Measurements from ENCODE around the gene FBXL19. TPM values are rescaled to one million over a fixed set of nuclear protein-coding genes. Genes with fewer than 3 reads are reported as not detected.

Gene FBXL19
- total RNA-seq, 1 donor from 2014 or later, result 19.2 TPM

DNA sequence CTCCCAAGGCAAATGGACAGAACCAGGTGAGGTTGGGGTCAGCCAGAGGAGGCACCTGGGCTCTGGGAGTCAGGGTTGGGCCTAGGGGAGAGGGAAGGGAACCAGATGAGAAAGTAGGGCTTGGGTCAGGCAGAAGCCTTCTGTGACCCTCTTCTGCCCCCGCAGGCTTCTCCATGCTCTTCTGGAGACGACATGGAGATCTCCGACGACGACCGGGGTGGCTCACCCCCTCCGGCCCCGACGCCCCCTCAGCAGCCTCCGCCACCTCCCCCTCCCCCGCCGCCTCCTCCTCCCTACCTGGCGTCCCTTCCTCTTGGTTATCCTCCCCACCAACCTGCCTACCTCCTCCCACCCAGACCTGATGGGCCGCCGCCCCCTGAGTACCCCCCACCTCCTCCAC is 42.1 kb downstream of the FBXL19 start:
- ATAC-seq, result no peak

DNA sequence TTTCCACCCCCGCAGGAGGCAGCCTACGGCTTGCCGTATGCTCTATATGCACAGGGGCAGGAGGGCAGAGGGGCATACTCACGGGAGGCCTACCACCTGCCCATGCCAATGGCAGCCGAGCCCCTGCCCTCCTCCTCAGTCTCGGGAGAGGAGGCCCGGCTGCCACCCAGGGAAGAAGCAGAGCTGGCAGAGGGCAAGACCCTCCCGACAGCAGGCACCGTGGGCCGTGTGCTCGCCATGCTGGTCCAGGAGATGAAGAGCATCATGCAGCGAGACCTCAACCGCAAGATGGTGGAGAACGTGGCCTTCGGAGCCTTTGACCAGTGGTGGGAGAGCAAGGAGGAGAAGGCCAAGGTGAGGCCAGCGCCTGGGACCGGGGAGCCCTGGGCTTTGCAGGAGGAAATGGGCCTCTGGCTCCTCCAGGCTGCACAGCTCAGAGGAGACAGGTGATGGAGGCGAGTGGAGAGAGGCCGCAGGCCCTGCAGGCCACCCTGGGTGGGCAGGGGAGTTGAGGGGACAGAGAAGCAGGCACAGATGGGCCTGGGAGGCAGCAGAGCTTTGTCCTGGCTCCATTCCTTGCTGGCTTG is 42.8 kb downstream of the FBXL19 start:
- ATAC-seq, result no peak

DNA sequence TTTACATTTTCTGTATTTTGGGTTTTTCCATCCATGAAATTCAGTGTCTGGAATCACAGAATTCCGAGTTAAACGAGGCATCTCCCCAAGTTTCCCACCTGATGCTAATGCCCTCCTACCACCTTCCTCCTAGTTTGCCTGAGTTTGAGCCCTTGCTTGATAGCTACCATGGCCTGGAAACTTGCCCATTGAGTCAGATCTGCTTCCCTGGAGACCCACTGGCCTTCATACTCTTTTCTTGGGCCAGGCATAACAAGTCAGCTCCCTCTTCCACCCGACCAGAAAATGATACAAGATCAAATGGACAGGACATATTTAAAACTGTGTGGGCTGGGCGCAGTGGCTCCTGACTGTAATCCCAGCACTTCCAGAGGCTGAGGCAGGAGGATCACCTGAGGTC is 44.4 kb downstream of the FBXL19 start:
- no peak for ATAC-seq

DNA sequence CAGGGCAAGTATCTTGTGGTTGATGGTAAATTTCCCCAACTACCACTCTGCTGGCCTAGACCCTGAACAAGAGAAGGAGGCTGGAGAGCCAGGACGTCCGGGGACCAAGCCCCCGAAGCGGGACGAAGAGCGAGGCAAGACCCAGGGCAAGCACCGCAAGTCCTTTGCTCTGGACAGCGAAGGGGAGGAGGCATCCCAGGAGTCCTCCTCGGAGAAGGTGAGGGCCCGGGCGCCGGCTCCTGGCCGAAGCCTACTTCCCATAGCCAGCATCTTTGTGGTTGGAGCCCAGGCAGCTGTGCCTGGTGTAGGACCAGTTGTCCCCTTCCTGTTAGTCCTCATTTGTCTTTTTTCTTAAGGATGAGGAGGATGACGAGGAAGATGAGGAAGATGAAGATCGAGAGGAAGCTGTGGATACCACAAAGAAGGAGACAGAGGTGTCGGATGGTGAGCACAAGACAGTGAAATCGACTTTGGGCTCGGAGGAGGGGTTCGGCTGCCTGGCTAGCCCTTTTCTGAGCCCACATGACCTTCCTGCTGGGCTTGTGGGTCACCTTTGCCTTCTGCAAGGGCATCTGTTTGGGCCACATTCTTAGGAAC is 46.0 kb downstream of the FBXL19 start:
- no peak for ATAC-seq

DNA sequence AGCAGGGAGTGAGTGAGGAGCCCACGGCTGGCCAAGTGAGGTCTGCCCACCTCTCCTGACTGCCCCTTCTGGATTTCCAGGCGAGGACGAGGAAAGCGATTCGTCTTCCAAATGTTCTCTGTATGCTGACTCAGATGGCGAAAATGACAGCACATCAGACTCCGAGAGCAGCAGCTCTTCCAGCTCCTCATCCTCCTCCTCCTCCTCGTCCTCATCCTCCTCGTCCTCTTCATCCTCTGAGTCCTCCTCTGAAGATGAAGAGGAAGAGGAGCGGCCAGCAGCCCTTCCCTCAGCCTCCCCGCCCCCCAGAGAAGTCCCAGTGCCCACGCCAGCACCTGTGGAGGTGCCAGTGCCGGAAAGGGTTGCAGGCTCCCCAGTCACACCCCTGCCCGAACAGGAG is 47.9 kb downstream of the FBXL19 start:
- no peak for ATAC-seq

DNA sequence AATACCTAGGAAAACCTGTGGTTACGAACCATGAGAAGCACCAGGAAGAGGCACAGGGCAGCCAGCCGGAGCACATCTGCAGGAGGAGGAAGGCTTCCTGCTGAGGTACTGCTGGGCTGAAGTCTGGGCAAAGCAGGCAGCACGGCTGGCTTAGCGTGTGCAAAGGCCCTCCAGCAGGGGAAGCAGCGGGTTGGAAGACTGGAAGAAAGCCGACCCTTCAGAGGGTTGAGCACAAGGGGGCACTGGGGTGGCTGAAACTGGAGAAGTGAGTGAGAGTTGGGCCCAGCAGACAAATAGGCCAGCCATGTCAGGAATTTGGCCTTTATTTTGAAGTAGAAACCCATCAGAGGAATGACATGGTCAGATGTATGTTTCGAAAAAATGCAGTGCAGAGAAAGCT is 49.5 kb downstream of the FBXL19 start:
- ATAC-seq, result no peak

DNA sequence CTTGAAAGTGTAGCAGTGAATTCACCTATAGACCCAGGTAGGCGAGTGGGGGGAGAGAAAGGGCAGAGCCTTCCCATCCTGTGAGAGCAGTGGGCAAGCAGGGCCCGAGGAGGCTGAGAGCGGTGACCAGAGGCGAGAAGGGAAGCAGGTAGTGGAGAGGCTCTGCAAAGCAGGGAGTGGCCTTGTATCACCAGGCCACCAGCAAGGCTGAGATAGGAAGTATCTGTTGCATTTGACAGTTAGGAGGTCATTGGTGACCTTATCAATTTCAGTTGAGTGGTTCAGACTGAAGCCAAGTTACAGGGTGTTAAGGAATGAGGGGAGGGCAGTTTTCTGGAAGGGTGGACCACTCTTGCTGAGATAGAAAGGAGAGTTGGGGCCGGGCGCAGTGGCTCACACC is 51.0 kb downstream of the FBXL19 start:
- ATAC-seq, result no peak

DNA sequence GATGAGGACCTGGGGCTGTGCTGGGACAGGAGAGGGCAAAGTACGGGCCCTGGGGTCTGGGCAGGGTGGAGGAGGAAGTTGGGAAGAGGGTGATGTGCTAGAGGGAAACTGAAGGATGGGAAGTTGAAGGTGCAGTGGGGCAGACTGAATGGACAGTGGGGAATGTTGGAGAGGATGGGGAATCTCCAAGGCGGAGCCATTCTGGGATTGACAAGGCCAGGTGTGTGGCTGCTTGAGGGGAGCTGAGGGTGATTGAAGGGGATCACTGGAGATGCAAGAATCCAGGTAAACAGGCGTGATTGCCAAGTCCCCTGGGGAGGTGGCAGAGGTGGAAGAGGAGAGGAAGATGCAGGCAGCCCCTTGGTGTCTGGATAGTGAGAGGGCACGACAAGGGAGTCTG is 53.1 kb downstream of the FBXL19 start:
- ATAC-seq, result no peak

DNA sequence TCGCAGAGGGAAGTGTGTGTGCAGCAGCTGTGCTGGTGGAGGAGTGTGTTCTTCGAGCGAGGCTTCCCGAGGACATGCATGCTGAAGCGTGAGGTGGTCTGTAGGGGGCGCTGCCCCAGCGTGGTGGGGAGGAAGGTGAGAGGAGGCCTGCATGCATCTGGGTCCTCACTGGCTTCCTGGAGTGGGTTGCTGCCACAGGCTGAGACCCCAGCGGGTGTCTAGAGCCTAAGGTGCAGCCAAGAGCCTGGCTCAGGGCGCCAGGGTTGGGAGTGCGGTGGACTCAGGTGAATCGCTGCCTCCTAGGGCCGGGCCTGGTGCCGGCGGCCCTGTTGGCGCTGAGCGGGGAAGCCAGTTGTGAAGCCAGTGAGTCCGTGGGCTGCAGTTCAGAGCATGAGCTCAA is 54.1 kb downstream of the FBXL19 start:
- peak; percentile 5 for ATAC-seq

DNA sequence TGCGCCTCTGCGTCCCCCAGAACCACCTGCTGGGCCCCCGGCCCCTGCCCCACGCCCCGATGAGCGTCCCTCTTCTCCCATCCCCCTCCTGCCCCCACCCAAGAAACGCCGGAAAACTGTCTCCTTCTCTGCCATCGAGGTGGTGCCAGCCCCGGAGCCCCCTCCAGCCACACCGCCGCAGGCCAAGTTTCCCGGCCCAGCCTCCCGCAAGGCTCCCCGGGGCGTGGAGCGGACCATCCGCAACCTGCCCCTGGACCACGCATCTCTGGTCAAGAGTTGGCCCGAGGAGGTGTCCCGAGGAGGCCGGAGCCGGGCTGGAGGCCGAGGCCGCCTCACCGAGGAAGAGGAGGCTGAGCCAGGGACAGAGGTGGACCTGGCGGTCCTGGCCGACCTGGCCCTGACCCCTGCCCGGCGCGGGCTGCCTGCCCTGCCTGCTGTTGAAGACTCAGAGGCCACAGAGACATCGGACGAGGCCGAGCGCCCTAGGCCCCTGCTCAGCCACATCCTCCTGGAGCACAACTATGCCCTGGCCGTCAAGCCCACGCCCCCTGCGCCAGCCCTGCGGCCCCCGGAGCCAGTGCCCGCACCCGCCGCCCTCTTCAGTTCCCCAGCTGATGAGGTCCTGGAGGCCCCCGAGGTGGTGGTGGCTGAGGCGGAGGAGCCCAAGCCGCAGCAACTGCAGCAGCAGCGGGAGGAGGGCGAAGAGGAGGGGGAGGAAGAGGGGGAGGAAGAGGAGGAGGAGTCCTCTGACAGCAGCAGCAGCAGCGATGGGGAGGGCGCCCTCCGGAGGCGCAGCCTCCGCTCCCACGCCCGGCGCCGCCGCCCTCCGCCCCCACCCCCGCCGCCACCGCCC is 56.0 kb downstream of the FBXL19 start:
- no peak for ATAC-seq

DNA sequence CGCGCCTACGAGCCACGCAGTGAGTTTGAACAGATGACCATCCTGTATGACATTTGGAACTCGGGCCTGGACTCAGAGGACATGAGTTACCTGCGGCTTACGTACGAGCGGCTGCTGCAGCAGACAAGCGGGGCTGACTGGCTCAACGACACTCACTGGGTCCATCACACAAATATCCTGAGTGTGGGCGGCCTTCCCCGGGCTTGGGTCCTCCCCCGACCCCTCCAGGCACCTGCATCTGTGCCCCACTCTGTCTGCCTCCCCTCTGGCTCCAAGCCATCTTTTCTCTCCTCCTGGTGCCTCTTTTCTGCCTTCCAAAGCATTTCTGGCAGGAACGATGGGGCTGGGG is 56.6 kb downstream of the FBXL19 start:
- ATAC-seq, result no peak

DNA sequence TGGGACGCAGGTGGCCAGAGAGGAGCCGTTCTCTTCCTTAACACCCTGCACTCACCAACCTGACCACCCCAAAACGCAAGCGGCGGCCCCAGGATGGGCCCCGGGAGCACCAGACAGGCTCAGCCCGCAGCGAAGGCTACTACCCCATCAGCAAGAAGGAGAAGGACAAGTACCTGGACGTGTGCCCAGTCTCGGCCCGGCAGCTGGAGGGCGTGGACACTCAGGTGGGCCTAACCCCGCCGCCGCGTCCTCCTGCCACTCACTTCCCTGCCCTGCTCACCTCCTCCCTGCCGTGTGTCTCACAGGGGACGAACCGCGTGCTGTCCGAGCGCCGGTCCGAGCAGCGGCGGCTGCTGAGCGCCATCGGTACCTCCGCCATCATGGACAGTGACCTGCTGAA is 57.1 kb downstream of the FBXL19 start:
- no peak for ATAC-seq

DNA sequence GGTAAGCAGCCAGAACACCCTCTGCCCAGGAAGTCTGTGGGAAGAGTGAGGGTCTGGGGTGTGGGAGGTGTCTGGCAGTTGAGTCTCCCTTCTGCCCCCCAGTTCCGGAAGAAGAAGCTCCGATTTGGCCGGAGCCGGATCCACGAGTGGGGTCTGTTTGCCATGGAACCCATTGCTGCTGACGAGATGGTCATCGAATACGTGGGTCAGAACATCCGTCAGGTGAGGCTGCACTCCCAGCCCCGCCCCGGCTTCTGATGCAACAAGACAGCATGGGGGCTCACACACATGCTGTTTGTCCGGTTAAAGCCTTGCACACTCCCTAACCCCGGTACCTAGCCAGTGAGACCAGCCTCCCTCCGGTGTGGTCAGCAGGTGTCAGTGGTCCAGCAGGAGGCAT is 57.6 kb downstream of the FBXL19 start:
- ATAC-seq, result no peak

DNA sequence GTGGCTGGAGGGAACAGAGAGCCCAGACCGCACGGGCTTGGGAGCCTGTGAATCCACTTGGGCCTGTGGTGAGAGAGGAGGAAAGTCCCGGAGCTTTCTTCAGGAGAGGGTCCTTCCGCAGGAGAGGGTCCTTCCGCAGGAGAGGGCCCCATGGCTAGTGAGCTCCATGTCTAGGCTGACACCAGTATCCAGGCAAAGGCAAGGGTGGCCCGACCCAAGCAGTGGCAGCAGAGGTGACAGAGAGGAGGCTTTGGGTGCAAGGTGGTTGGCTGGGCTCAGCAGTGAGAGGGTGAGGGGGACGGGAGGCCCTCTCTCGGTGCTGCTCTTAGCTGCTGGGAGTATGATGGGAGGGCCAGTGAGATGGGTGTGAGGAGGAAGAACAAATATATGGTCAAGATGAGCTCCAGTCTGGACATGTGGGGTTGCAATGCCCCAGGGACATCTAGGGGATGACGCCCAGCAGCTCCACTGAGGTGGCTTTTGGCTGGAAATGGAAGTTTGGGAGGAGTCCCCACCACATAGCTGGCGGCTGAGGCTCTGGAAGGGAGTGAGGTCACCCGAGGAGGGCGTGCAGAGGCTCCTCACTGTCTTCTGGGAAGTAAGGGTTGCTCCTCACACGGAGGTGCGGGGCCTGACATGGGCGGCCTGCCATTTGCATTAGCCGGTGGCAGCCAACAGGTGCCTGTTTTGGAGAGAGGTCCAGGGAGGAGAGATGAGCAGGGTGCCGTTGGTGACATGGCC is 59.3 kb downstream of the FBXL19 start:
- ATAC-seq, result no peak

DNA sequence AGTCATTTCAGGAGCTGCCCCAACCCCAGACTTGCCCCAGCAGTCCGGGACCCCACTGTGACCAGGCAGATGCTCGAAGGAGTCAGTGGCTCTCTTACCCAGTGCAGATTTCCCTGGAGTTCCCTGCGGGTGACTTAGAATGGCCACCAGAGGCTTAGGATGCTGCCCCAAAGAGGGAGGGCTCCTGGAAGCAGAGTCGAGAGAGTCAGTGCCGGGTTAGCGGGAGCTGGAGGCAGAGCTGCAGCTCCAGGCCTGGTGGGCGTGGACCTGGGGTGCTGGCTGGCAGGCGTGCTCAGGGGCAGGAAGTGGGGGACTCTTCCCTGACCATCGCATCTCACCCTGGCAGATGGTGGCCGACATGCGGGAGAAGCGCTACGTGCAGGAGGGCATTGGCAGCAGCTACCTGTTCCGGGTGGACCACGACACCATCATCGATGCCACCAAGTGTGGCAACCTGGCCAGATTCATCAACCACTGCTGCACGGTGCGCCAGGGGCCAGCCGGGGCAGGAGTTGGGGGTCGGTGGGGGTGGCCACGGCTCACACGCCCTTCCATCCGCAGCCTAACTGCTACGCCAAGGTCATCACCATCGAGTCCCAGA is 60.0 kb downstream of the FBXL19 start:
- ATAC-seq, result no peak

DNA sequence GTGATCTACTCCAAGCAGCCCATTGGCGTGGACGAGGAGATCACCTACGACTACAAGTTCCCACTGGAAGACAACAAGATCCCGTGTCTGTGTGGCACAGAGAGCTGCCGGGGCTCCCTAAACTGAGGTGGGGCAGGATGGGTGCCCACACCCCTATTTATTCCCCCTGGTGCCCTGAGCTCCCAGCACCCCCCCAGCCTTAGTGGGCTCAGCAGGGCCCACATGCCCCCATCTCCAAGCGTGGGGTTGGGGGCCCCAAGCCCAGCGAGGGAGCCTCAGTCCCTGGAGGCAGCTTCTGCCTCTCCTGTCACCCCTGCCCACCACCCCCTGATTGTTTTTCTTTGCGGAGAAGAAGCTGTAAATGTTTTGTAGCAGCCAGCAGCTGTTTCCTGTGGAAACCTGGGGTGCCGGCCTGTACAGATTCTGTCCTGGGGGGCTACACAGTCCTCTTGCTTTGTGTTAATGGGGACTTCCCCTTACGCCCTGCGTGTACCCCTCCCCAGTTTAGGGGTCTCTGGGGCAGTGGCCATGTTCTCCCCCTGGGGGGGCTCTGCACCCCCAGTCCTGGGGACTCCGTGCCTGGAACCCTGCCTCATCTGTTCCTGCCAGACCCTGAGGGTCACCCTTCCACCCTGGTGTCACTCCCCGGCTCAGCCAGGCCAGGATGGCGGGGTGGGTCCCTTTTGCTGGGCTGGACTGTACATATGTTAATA is 60.7 kb downstream of the FBXL19 start:
- ATAC-seq, result no peak

DNA sequence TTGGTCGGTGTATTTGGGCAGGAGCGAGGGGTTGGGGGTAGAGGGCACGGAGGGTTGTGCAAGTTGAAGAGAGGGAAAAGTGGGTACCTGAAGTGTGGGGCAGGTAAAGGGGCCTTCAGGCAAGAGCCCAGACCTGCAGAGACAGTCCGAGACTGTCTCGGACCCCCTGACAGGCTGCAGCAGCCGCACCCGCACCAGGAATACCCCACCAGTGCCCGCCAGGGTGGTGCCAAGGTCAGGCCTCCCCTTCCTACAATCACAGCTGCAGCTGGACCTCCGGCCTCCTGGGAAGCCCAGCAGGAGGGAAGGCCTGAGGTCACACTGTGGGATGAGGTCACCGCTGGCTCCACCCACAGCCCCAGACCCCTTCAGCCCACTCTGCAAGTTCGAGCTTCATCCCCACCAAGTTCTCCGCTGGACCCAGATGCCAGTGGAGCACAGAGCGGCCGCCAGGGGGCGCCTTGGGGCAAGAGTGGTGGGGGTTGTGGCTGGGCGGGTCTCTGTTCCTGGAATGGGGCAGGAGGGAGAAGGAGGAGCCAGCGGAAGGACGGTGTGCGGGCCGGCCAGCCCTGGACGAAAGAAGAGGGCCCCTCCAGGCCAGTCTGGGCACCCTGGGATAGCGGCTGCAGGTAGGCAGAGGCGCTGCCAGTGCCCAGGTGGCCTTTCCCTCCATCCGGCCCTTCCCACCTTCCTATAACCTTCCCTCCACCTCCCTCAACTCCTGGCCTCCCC is 61.5 kb downstream of the FBXL19 start, which contains the start of gene HSD3B7:
TSS of gene HSD3B7 (plus strand) at position 539 of the 732 bp plus-strand sequence. CDS start 452 bp downstream, outside the sequence.
- peak; percentile 85 for ATAC-seq

DNA sequence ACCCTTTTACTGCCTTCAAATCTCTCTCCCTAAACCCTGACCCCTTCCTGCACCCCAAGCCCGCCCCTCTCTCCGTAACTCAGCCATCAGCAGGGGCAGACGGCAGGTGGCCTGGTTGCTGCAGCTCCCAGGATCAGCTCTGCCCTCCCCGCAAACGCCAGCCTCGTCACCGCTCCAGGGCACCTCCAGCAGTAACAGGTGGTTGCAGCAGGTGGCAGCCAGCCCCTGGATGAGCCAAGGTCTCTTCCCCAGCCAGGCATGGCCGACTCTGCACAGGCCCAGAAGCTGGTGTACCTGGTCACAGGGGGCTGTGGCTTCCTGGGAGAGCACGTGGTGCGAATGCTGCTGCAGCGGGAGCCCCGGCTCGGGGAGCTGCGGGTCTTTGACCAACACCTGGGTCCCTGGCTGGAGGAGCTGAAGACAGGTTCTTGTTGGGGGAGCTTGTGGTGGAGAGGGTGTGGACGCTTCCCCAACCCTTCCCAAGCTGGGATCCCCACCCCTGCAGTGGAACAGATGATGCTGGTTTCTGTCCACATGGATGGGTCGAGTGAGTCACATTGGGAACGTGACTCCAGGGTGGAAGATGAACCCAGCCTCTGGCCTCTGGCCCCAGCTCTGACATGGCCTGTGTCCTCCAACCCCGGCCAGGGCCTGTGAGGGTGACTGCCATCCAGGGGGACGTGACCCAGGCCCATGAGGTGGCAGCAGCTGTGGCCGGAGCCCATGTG is 62.2 kb downstream of the FBXL19 start:
- ATAC-seq, result peak; percentile 82

DNA sequence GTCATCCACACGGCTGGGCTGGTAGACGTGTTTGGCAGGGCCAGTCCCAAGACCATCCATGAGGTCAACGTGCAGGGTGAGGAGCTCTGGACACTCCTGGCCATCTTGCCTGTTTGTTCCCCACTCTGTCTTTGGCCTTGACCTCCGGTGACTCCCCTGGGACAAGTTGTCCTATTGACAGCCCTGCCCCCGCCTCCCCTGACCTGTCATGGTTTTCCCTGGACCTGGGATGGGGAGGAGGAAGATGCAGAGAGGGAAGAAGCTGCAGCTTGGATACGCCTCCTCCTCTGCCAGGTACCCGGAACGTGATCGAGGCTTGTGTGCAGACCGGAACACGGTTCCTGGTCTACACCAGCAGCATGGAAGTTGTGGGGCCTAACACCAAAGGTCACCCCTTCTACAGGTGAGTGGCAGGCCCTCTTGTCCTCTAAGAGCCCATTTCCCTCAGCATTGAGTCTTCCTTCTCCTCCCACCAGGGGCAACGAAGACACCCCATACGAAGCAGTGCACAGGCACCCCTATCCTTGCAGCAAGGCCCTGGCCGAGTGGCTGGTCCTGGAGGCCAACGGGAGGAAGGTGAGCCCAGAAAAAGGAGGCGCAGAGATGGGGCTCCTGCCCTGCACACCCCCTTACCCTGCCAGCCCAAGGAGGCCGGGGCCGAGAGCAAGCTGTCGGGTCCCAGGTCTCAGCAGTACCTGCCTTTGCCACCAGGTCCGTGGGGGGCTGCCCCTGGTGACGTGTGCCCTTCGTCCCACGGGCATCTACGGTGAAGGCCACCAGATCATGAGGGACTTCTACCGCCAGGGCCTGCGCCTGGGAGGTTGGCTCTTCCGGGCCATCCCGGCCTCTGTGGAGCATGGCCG is 63.0 kb downstream of the FBXL19 start:
- no peak for ATAC-seq
